Keratinocyte (primary cell): ENCODE measurements around the gene TOM1.

Experiments
- CTCF ChIP-seq, 3 experiments: IDR thresholded peaks in 1 of 3; conservative IDR thresholded peaks in 1 of 3; optimal IDR thresholded peaks in 1 of 3; 2 replicates in 2 of 3; 3 replicates in 1 of 3; pipeline versions ENCODE3 to v1.5.1; 2011; ENCODE audit warnings: low read length in 3 of 3, mild to moderate bottlenecking in 3 of 3, moderate library complexity in 2 of 3, control low read depth in 1 of 3, inconsistent platforms in 1 of 3; ENCODE audit not compliant: insufficient read depth in 2 of 3; ENCODE audit errors: extremely low read depth in 1 of 3
- EZH2 ChIP-seq: IDR thresholded peaks from one replicate; pipeline ENCODE4 v1.6.1; 2012; ENCODE audit warnings: inconsistent platforms, mild to moderate bottlenecking, low read length, moderate library complexity

- TF ChIP-seq CTCF (optimal IDR thresholded peaks at IDR 0.05 in 1 of 3, IDR thresholded peaks at IDR 0.05 in 1 of 3, conservative IDR thresholded peaks at IDR 0.05 in 1 of 3; ENCODE audit: extremely low read depth in 1 of 3, insufficient read depth in 2 of 3, low read length in 3 of 3): no peak
- TF ChIP-seq EZH2: no peak
Measured at GRCh38 chr22:35307372-35307771, 7.7 kb downstream of the TOM1 start.
